Breast epithelium (tissue), 3 donors: Measurements from ENCODE around the gene KCNN3.
A peak's percentile ranks its signal among the peaks of the same experiment; 100 is the strongest.

Experiments
- CTCF ChIP-seq, 3 donors: fragments of 450-650 bp; IDR thresholded peaks; one replicate each; pipeline ENCODE4 v1.5.1; 2016 to 2017; ENCODE audit warnings: antibody characterized with exemption in 3 of 3, mild to moderate bottlenecking in 3 of 3, moderate library complexity in 3 of 3
- POLR2A ChIP-seq: fragments of 450-650 bp; IDR thresholded peaks from one replicate; pipeline ENCODE4 v1.6.1; 2016; ENCODE audit warnings: antibody characterized with exemption, mild to moderate bottlenecking, moderate library complexity

GRCh38 chr1:154760469-154760933 lies 109.6 kb downstream of the KCNN3 start:
- TF ChIP-seq CTCF (IDR thresholded peaks at IDR 0.05) (peak; percentile 61 to 79 (median 72)), POLR2A (no peak)
